NB4 (cell line): Measurements from ENCODE around the gene GLO1.

Experiments used
- POLR2A ChIP-seq: IDR thresholded peaks from 2 replicates; pipeline ENCODE4 v1.6.1; 2011; ENCODE audit warnings: mild to moderate bottlenecking; ENCODE audit not compliant: insufficient read length; ENCODE audit errors: extremely low read depth
- TF ChIP-seq, protein P1 (sequence below): IDR thresholded peaks from one replicate; pipeline ENCODE4 v1.5.1; 2012; ENCODE audit warnings: low read depth, low read length

DNA sequence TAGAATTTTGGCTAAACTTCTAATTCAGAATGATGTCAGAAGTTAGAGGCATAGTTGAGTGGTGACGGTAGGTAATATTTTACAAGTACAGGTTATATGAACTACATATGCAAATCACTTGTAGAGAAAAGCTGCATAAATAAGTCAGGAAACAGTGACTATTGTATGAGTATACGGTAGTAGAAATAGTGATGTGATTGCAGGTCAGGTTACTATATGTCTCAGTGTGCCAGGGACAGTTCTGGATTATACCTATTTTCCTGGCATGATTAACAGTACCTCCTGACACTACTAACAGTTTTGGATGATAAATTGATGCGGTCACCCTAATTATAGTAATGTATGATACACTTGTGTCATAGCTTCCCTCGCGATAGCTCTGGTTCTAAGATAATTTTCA is 21.4 kb upstream of the GLO1 start:
- TF ChIP-seq, protein P1, sequence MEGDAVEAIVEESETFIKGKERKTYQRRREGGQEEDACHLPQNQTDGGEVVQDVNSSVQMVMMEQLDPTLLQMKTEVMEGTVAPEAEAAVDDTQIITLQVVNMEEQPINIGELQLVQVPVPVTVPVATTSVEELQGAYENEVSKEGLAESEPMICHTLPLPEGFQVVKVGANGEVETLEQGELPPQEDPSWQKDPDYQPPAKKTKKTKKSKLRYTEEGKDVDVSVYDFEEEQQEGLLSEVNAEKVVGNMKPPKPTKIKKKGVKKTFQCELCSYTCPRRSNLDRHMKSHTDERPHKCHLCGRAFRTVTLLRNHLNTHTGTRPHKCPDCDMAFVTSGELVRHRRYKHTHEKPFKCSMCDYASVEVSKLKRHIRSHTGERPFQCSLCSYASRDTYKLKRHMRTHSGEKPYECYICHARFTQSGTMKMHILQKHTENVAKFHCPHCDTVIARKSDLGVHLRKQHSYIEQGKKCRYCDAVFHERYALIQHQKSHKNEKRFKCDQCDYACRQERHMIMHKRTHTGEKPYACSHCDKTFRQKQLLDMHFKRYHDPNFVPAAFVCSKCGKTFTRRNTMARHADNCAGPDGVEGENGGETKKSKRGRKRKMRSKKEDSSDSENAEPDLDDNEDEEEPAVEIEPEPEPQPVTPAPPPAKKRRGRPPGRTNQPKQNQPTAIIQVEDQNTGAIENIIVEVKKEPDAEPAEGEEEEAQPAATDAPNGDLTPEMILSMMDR: no peak
- no peak for TF ChIP-seq POLR2A
